IMR-90 (cell line): Measurements from ENCODE around the gene MYO1H. TPM values are rescaled to one million over a fixed set of nuclear protein-coding genes. Genes with fewer than 3 reads are reported as not detected.

ENCODE experiments used
- ATAC-seq: fragments of 200-7000 bp; cut with Tn5 transposase; 2 replicates; pipeline ENCODE4 v1.9.1; 2020; ENCODE audit warnings: low read depth, mild to moderate bottlenecking, moderate library complexity
- BruUV-seq: library from RNA; stranded (reverse); fragments of 400-500 nt; replicated peaks from 2 replicates; lab custom pipeline; 2021; lab: Mats Ljungman, UMichigan
- CTCF ChIA-PET: fragments of 300-600 bp; formaldehyde crosslinking; extraction: SDS; loops from one replicate; lab custom pipeline; 2021; ENCODE audit warnings: antibody characterized with exemption; lab: Yijun Ruan, JAX
- POLR2A ChIA-PET: fragments of 300-600 bp; sonication (Branson Sonifier 250); formaldehyde crosslinking; loops from one replicate; lab custom pipeline; 2022; ENCODE audit warnings: antibody characterized with exemption; ENCODE audit not compliant: unreplicated experiment; lab: Charles Lee
- DNase-seq: peaks from one replicate; pipeline ENCODE4 v3.0.0; 2013
- H2AFZ ChIP-seq: replicated peaks from 2 replicates; pipeline ENCODE3; 2013; ENCODE audit warnings: low read length, mild to moderate bottlenecking; ENCODE audit not compliant: poor library complexity
- H2AK5ac ChIP-seq: 2 replicates; pipeline ENCODE4 v1.6.1; 2013; ENCODE audit warnings: low read depth, low read length, inconsistent platforms
- H2AK9ac ChIP-seq: replicated peaks from 2 replicates; pipeline ENCODE3; 2013; ENCODE audit warnings: mild to moderate bottlenecking, low read depth, low read length, moderate library complexity; ENCODE audit not compliant: poor library complexity
- H2BK120ac ChIP-seq: 2 replicates; pipeline ENCODE4 v1.6.1; 2013; ENCODE audit warnings: low read depth, low read length, inconsistent platforms
- H2BK15ac ChIP-seq: 3 replicates; pipeline ENCODE4 v1.6.1; 2013; ENCODE audit warnings: low read depth, low read length, inconsistent platforms
- H2BK20ac ChIP-seq: 2 replicates; pipeline ENCODE4 v1.6.1; 2013; ENCODE audit warnings: low read depth, mild to moderate bottlenecking, inconsistent platforms, low read length, moderate library complexity
- H2BK5ac ChIP-seq: 2 replicates; pipeline ENCODE4 v1.6.1; 2013; ENCODE audit warnings: mild to moderate bottlenecking, low read depth, low read length, inconsistent platforms; ENCODE audit not compliant: poor library complexity, severe bottlenecking
- H3K14ac ChIP-seq: replicated peaks from 2 replicates; pipeline ENCODE4 v1.6.1; 2013; ENCODE audit warnings: low read depth, low read length, inconsistent platforms
- H3K18ac ChIP-seq: 2 replicates; pipeline ENCODE4 v1.6.1; 2013; ENCODE audit warnings: low read depth, low read length, control low read depth
- H3K23ac ChIP-seq: 2 replicates; pipeline ENCODE4 v1.6.1; 2013; ENCODE audit warnings: low read depth, low read length, inconsistent platforms
- H3K27ac ChIP-seq: 2 replicates; pipeline ENCODE4 v1.5.1; 2013; ENCODE audit warnings: mild to moderate bottlenecking, control low read depth, low read length; ENCODE audit not compliant: insufficient read depth
- H3K27me3 ChIP-seq: 2 replicates; pipeline ENCODE4 v1.6.1; 2013; ENCODE audit warnings: low read length; ENCODE audit not compliant: control insufficient read depth, insufficient read depth
- H3K36me3 ChIP-seq: 2 replicates; pipeline ENCODE4 v1.6.1; 2013; ENCODE audit warnings: low read length, mixed read lengths; ENCODE audit not compliant: control insufficient read depth, insufficient read depth
- H3K4ac ChIP-seq: 2 replicates; pipeline ENCODE4 v1.6.1; 2013; ENCODE audit warnings: low read depth, low read length, inconsistent platforms
- H3K4me1 ChIP-seq: 2 replicates; pipeline ENCODE4 v1.6.1; 2013; ENCODE audit warnings: low read length, mixed read lengths; ENCODE audit not compliant: control insufficient read depth, insufficient read depth
- H3K4me2 ChIP-seq: 2 replicates; pipeline ENCODE4 v1.6.1; 2013; ENCODE audit warnings: low read depth, mild to moderate bottlenecking, control low read depth, low read length, moderate library complexity
- H3K4me3 ChIP-seq: 2 replicates; pipeline ENCODE4 v1.5.1; 2013; ENCODE audit warnings: low read depth, mild to moderate bottlenecking, control low read depth, low read length, moderate library complexity; ENCODE audit not compliant: insufficient read depth
- H3K56ac ChIP-seq: 2 replicates; pipeline ENCODE4 v1.6.1; 2013; ENCODE audit warnings: low read length, inconsistent platforms; ENCODE audit not compliant: insufficient read depth; ENCODE audit errors: extremely low read depth
- H3K79me1 ChIP-seq, 2 experiments: 2 replicates each; pipeline ENCODE4 v1.6.1; 2013; ENCODE audit warnings: low read length in 2 of 2, inconsistent platforms in 1 of 2, low read depth in 1 of 2
- H3K9ac ChIP-seq: 2 replicates; pipeline ENCODE4 v1.6.1; 2013; ENCODE audit warnings: low read depth, low read length, control low read depth
- H3K9me1 ChIP-seq: 2 replicates; pipeline ENCODE4 v1.6.1; 2013; ENCODE audit warnings: low read length, inconsistent platforms; ENCODE audit not compliant: insufficient read depth
- H3K9me3 ChIP-seq: 2 replicates; pipeline ENCODE4 v1.6.1; 2013; ENCODE audit warnings: low read length; ENCODE audit not compliant: control insufficient read depth, insufficient read depth
- H4K20me1 ChIP-seq: 2 replicates; pipeline ENCODE4 v1.6.1; 2013; ENCODE audit warnings: low read length, inconsistent platforms; ENCODE audit not compliant: insufficient read depth
- H4K5ac ChIP-seq: 2 replicates; pipeline ENCODE4 v1.6.1; 2013; ENCODE audit warnings: mild to moderate bottlenecking, low read depth, low read length, control low read depth
- H4K8ac ChIP-seq, 2 experiments: 2 replicates each; pipeline ENCODE4 v1.6.1; 2013; ENCODE audit warnings: low read depth in 2 of 2, low read length in 2 of 2, control low read depth in 1 of 2, inconsistent platforms in 1 of 2
- H4K91ac ChIP-seq: 2 replicates; pipeline ENCODE4 v1.6.1; 2013; ENCODE audit warnings: low read depth, low read length, inconsistent platforms; ENCODE audit not compliant: insufficient read depth
- BHLHE40 ChIP-seq: fragments of 150-350 bp; IDR thresholded peaks from 2 replicates; pipeline ENCODE4 v1.6.1; 2016; ENCODE audit warnings: mild to moderate bottlenecking, low read depth, low read length
- CEBPB ChIP-seq: IDR thresholded peaks from 2 replicates; pipeline ENCODE4 v1.6.1; 2012; ENCODE audit warnings: low read depth, low read length, improper control_type of control experiment
- CHD1 ChIP-seq: IDR thresholded peaks from 2 replicates; pipeline ENCODE4 v1.6.1; 2012; ENCODE audit warnings: low read depth, low read length, improper control_type of control experiment
- ELK1 ChIP-seq: fragments of 150-350 bp; IDR thresholded peaks from 2 replicates; pipeline ENCODE4 v1.6.1; 2016; ENCODE audit warnings: low read depth, mild to moderate bottlenecking, low read length, moderate library complexity, borderline replicate concordance
- FOS ChIP-seq: fragments of 150-350 bp; IDR thresholded peaks from 2 replicates; pipeline ENCODE4 v1.6.1; 2016; ENCODE audit warnings: low read depth, low read length
- MAFK ChIP-seq: IDR thresholded peaks from 2 replicates; pipeline ENCODE4 v1.6.1; 2012; ENCODE audit warnings: low read depth, low read length, improper control_type of control experiment
- MAZ ChIP-seq: IDR thresholded peaks from 2 replicates; pipeline ENCODE4 v1.6.1; 2012; ENCODE audit warnings: low read depth, mild to moderate bottlenecking, low read length, improper control_type of control experiment, moderate library complexity, borderline replicate concordance
- MXI1 ChIP-seq: IDR thresholded peaks from 2 replicates; pipeline ENCODE4 v1.6.1; 2012; ENCODE audit warnings: low read depth, mild to moderate bottlenecking, low read length, moderate library complexity, borderline replicate concordance
- NFE2L2 ChIP-seq: fragments of 150-350 bp; IDR thresholded peaks from 2 replicates; pipeline ENCODE4 v1.6.1; 2016; ENCODE audit warnings: low read depth, mild to moderate bottlenecking, low read length
- POLR2A ChIP-seq: IDR thresholded peaks from 2 replicates; pipeline ENCODE4 v1.6.1; 2012; ENCODE audit warnings: mild to moderate bottlenecking, low read depth, low read length
- RAD21 ChIP-seq: IDR thresholded peaks from 2 replicates; pipeline ENCODE4 v1.6.1; 2012; ENCODE audit warnings: low read length, improper control_type of control experiment
- RCOR1 ChIP-seq: IDR thresholded peaks from 2 replicates; pipeline ENCODE4 v1.6.1; 2012; ENCODE audit warnings: mild to moderate bottlenecking, low read length, improper control_type of control experiment; ENCODE audit not compliant: insufficient replicate concordance
- RFX5 ChIP-seq: IDR thresholded peaks from 2 replicates; pipeline ENCODE4 v1.8.0; 2012; ENCODE audit warnings: low read depth, mild to moderate bottlenecking, low read length, moderate library complexity
- SMC3 ChIP-seq: fragments of 150-350 bp; IDR thresholded peaks from 2 replicates; pipeline ENCODE4 v1.6.1; 2016; ENCODE audit warnings: low read depth, mild to moderate bottlenecking, antibody characterized with exemption, low read length, moderate library complexity
- WGBS, 2 experiments: methylation state at CpG; one replicate each; pipeline versions ENCODE4 v1.1.5 to v1.1.7; 2013; ENCODE audit warnings: missing lambda C conversion rate in 2 of 2; ENCODE audit not compliant: insufficient read length in 1 of 2; ENCODE audit errors: extremely low coverage in 2 of 2; 5-methylcytosine and 5-hydroxymethylcytosine counted together
- dilution Hi-C: fragments of 300-500 bp; cut with HindIII; formaldehyde crosslinking; loops from one replicate; pipeline ENCODE4 v1.14.3; 2018; ENCODE audit warnings: low sequenced_read_pairs; ENCODE audit not compliant: unreplicated experiment
- in situ Hi-C: fragments of 300-500 bp; cut with MboI; formaldehyde crosslinking; loops from 3 replicates; pipeline ENCODE4 v1.14.3; 2019; ENCODE audit warnings: low sequenced_read_pairs, inconsistent platforms, mixed read lengths
- intact Hi-C: fragments of 100-400 bp; cut with micrococcal nuclease; formaldehyde crosslinking; loops from 2 replicates; pipeline ENCODE4 v1.10.0; 2022
- polyA plus RNA-seq, 3 experiments: library from polyadenylated mRNA; depleted of rRNA; stranded (reverse); fragments of >200 nt; gene quantifications; 2 replicates each; pipeline ENCODE4 v1.2.3, GENCODE V29; 2012; ENCODE audit warnings: low replicate concordance in 1 of 3
- total RNA-seq: library from RNA; depleted of rRNA; stranded (reverse); fragments of >200 nt; gene quantifications from 2 replicates; pipeline ENCODE4 v1.2.3, GENCODE V29; 2012
- TF ChIP-seq, protein P1 (sequence below): fragments of 150-350 bp; IDR thresholded peaks from 2 replicates; pipeline ENCODE4 v1.6.1; 2017; ENCODE audit warnings: mild to moderate bottlenecking, antibody characterized with exemption, low read length, low read depth
- TF ChIP-seq, protein P2 (sequence below): conservative IDR thresholded peaks from 2 replicates; pipeline ENCODE4 v1.5.1; 2012; ENCODE audit warnings: mild to moderate bottlenecking, low read depth, low read length, improper control_type of control experiment

Gene MYO1H
- total and polyA plus RNA-seq, 2 of the 4 experiments (the other 2 are of a cell fraction), result not detected

DNA sequence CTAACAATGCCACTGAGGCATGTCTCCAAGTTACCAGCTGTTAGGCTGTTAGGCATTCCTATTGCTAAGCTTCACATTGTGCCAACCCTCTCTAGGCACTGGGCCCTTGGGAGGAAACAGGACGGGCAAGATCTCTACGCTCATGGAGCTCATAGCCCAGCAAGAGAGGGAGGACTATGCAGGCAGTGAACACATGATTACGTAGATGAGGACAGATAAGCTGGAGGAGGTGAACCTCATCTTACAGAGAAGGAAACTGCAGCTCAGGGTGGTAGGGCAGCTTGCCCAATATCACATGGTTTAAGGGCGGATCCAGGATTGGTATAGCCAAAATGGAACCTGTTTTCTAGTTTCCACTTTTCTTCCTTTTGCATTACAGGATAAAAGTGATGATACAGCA is 137.5 kb downstream of the MYO1H start:
- Histone ChIP-seq H3K18ac (no peak overlapping the region), H3K4me2 (no peak overlapping the region), H3K4ac (no peak overlapping the region), H4K91ac (no peak overlapping the region), H2AK9ac (no peak overlapping the region), H3K4me3 (no peak overlapping the region), H3K27ac (no peak overlapping the region), H4K5ac (no peak overlapping the region), H3K27me3 (no peaks in the 10 kb centered on the region), H4K20me1 (no peaks in the 10 kb centered on the region), H3K23ac (no peak overlapping the region), H2BK120ac (no peak overlapping the region), H3K9ac (no peak overlapping the region), H2BK15ac (no peak overlapping the region), H3K36me3 (peaks cover 57% of the 10 kb centered on the region), H2BK5ac (no peak overlapping the region), H3K9me3 (no peaks in the 10 kb centered on the region), H3K9me1 (no peaks in the 10 kb centered on the region), H2AFZ (no peak overlapping the region), H4K8ac (no peak overlapping the region), H3K79me1 (peaks cover 4 to 10% of the 10 kb centered on the region in 2 experiments), H2BK20ac (no peak overlapping the region), H3K14ac (no peak overlapping the region), H3K4me1 (no peaks in the 10 kb centered on the region), H3K56ac (no peak overlapping the region), H2AK5ac (no peak overlapping the region)
- intact Hi-C loops, result no loop called here
- DNase-seq (no peak), ATAC-seq (no peak)
- POLR2A ChIA-PET, result no interaction called here
- no peak for TF ChIP-seq NFE2L2
- no peak for TF ChIP-seq SMC3
- TF ChIP-seq MAFK, result no peak
- no peak for TF ChIP-seq RFX5
- no peak for TF ChIP-seq RAD21
- TF ChIP-seq FOS, result no peak
- no peak for TF ChIP-seq POLR2A
- TF ChIP-seq, protein P1, sequence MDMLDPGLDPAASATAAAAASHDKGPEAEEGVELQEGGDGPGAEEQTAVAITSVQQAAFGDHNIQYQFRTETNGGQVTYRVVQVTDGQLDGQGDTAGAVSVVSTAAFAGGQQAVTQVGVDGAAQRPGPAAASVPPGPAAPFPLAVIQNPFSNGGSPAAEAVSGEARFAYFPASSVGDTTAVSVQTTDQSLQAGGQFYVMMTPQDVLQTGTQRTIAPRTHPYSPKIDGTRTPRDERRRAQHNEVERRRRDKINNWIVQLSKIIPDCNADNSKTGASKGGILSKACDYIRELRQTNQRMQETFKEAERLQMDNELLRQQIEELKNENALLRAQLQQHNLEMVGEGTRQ, result no peak
- TF ChIP-seq CHD1, result no peak
- no peak for TF ChIP-seq MXI1
- no peak for TF ChIP-seq MAZ
- TF ChIP-seq BHLHE40, result no peak
- no peak for TF ChIP-seq CEBPB
- TF ChIP-seq, protein P2, sequence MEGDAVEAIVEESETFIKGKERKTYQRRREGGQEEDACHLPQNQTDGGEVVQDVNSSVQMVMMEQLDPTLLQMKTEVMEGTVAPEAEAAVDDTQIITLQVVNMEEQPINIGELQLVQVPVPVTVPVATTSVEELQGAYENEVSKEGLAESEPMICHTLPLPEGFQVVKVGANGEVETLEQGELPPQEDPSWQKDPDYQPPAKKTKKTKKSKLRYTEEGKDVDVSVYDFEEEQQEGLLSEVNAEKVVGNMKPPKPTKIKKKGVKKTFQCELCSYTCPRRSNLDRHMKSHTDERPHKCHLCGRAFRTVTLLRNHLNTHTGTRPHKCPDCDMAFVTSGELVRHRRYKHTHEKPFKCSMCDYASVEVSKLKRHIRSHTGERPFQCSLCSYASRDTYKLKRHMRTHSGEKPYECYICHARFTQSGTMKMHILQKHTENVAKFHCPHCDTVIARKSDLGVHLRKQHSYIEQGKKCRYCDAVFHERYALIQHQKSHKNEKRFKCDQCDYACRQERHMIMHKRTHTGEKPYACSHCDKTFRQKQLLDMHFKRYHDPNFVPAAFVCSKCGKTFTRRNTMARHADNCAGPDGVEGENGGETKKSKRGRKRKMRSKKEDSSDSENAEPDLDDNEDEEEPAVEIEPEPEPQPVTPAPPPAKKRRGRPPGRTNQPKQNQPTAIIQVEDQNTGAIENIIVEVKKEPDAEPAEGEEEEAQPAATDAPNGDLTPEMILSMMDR, result no peak
- TF ChIP-seq ELK1, result no peak
- no peak for TF ChIP-seq RCOR1
- CTCF ChIA-PET, result no interaction called here
- in situ Hi-C loops, result no loop called here
- dilution Hi-C loops, result no loop called here
- no TSS peak for BruUV-seq
- WGBS, 2 experiments, result no CpG with 5 or more reads among the region's 4 CpGs
